HCT116 (cell line): ENCODE data around the gene ORC3. TPM values are rescaled to one million over a fixed set of nuclear protein-coding genes. Genes with fewer than 3 reads are reported as not detected.

Experiments
- ATAC-seq: fragments of 200-7000 bp; cut with Tn5 transposase; 2 replicates; pipeline ENCODE4 v1.9.1; 2020; ENCODE audit warnings: mild to moderate bottlenecking, moderate library complexity
- BruUV-seq: library from RNA; stranded (reverse); fragments of 400-500 nt; replicated peaks from 2 replicates; lab custom pipeline; 2021; lab: Mats Ljungman, UMichigan
- CTCF ChIA-PET: fragments of 300-600 bp; sonication (Branson Sonifier 250); formaldehyde crosslinking; loops from one replicate; lab custom pipeline; 2021; ENCODE audit warnings: antibody characterized with exemption; lab: Charles Lee
- POLR2A ChIA-PET: fragments of 300-600, 350-600 bp; sonication (Branson Sonifier 250); formaldehyde crosslinking; loops from one replicate; lab custom pipeline; 2021; ENCODE audit warnings: antibody characterized with exemption; lab: Charles Lee
- RAD21 ChIA-PET, 2 experiments: fragments of 300-600 bp; sonication (Branson Sonifier 250); formaldehyde crosslinking; loops; one replicate each; lab custom pipeline; 2023; ENCODE audit warnings: low total read pairs in 2 of 2; ENCODE audit not compliant: uncharacterized antibody in 2 of 2, unreplicated experiment in 2 of 2, low non-redundant PET in 1 of 2; lab: Charles Lee
- DNase-seq: peaks from one replicate; pipeline ENCODE4 v3.0.0-alpha.2; 2010; ENCODE audit warnings: low read depth, low spot score
- H2AFZ ChIP-seq: fragments of 200-600 bp; shearing (Covaris generic), sonication (generic); 2 replicates; pipeline ENCODE4 v1.6.1; 2017; ENCODE audit warnings: low read depth, mixed run types, mixed read lengths, antibody characterized with exemption, low read length; ENCODE audit not compliant: poor library complexity, severe bottlenecking
- H3K27ac ChIP-seq: 2 replicates; pipeline ENCODE4 v1.5.1; 2012; ENCODE audit warnings: low read depth, low read length
- H3K27me3 ChIP-seq: fragments of 200-600 bp; sonication (generic); 2 replicates; pipeline ENCODE4 v1.6.1; 2016; ENCODE audit warnings: mixed run types, low read length, mixed read lengths; ENCODE audit not compliant: insufficient read depth
- H3K36me3 ChIP-seq, 2 experiments: fragments of 200-500 bp in 1 of 2; fragments of 200-600 bp in 1 of 2; sonication (Bioruptor generic) in 1 of 2; sonication (generic) in 1 of 2; 2 replicates each; pipeline versions ENCODE4 v1.5.1 to v1.6.1; 2014 to 2016; ENCODE audit warnings: low read length in 2 of 2, inconsistent platforms in 1 of 2, mixed read lengths in 1 of 2, mixed run types in 1 of 2; ENCODE audit not compliant: insufficient read depth in 2 of 2, control insufficient read depth in 1 of 2
- H3K4me1 ChIP-seq, 2 experiments: fragments of 200-600 bp in 1 of 2; sonication (generic) in 1 of 2; 2 replicates each; pipeline versions ENCODE4 v1.5.1 to v1.6.1; 2012 to 2017; ENCODE audit warnings: low read length in 2 of 2, inconsistent platforms in 1 of 2, mild to moderate bottlenecking in 1 of 2, mixed read lengths in 1 of 2, mixed run types in 1 of 2, moderate library complexity in 1 of 2; ENCODE audit not compliant: insufficient read depth in 2 of 2, control insufficient read depth in 1 of 2
- H3K4me2 ChIP-seq: fragments of 200-600 bp; sonication (generic); 2 replicates; pipeline ENCODE4 v1.6.1; 2017; ENCODE audit warnings: mixed run types, low read length, mixed read lengths
- H3K4me3 ChIP-seq, 2 experiments: fragments of 200-600 bp in 1 of 2; sonication (generic) in 1 of 2; replicated peaks in 1 of 2; 2 replicates each; pipeline ENCODE4 v1.5.1; 2011 to 2016; ENCODE audit warnings: low read length in 2 of 2, control low read depth in 1 of 2, low read depth in 1 of 2, mild to moderate bottlenecking in 1 of 2, mixed read lengths in 1 of 2, mixed run types in 1 of 2
- H3K79me2 ChIP-seq: fragments of 200-600 bp; sonication (generic); 2 replicates; pipeline ENCODE4 v1.6.1; 2017; ENCODE audit warnings: mild to moderate bottlenecking, mixed run types, low read length, moderate library complexity, mixed read lengths; ENCODE audit not compliant: insufficient read depth
- H3K9ac ChIP-seq: fragments of 200-600 bp; sonication (generic); 2 replicates; pipeline ENCODE4 v1.6.1; 2016; ENCODE audit warnings: low read length, mixed read lengths
- H3K9me2 ChIP-seq: fragments of 200-600 bp; sonication (generic), shearing (Covaris generic); 2 replicates; pipeline ENCODE4 v1.6.1; 2017; ENCODE audit warnings: mixed run types, mild to moderate bottlenecking, moderate library complexity; ENCODE audit not compliant: insufficient read depth
- H3K9me3 ChIP-seq, 2 experiments: fragments of 200-500 bp in 1 of 2; fragments of 200-600 bp in 1 of 2; sonication (Bioruptor generic) in 1 of 2; sonication (generic) in 1 of 2; 2 replicates each; pipeline ENCODE4 v1.6.1; 2014 to 2017; ENCODE audit warnings: low read length in 2 of 2, mixed read lengths in 2 of 2, inconsistent platforms in 1 of 2, low read depth in 1 of 2, mild to moderate bottlenecking in 1 of 2, mixed run types in 1 of 2, moderate library complexity in 1 of 2; ENCODE audit not compliant: control insufficient read depth in 1 of 2, insufficient read depth in 1 of 2
- H4K20me1 ChIP-seq: fragments of 200-600 bp; sonication (generic), shearing (Covaris generic); 2 replicates; pipeline ENCODE4 v1.6.1; 2017; ENCODE audit warnings: mixed run types, mild to moderate bottlenecking, moderate library complexity; ENCODE audit not compliant: insufficient read depth
- CBX3 ChIP-seq: IDR thresholded peaks from 2 replicates; pipeline ENCODE4 v1.6.1; 2012; ENCODE audit warnings: low read depth
- CEBPB ChIP-seq: IDR thresholded peaks from 2 replicates; pipeline ENCODE4 v1.6.1; 2012; ENCODE audit warnings: low read depth
- CTCF ChIP-seq, 3 experiments: fragments of 200-600 bp in 1 of 3; sonication (generic) in 1 of 3; IDR thresholded peaks in 2 of 3; conservative IDR thresholded peaks in 1 of 3; 2 replicates each; pipeline ENCODE4 v1.5.1; 2012 to 2017; ENCODE audit warnings: low read depth in 2 of 3, low read length in 2 of 3, antibody characterized with exemption in 1 of 3, borderline replicate concordance in 1 of 3, control low read depth in 1 of 3, mild to moderate bottlenecking in 1 of 3, mixed read lengths in 1 of 3, mixed run types in 1 of 3, moderate library complexity in 1 of 3; ENCODE audit not compliant: insufficient read depth in 1 of 3
- EGR1 ChIP-seq: IDR thresholded peaks from 2 replicates; pipeline ENCODE4 v1.6.1; 2012; ENCODE audit warnings: low read depth
- ELF1 ChIP-seq: IDR thresholded peaks from 2 replicates; pipeline ENCODE4 v1.6.1; 2012; ENCODE audit warnings: low read depth, borderline replicate concordance
- EZH2phosphoT487 ChIP-seq: fragments of 200-600 bp; IDR thresholded peaks from 2 replicates; pipeline ENCODE4 v1.6.1; 2018; ENCODE audit warnings: antibody characterized with exemption, borderline replicate concordance
- JUND ChIP-seq: IDR thresholded peaks from 2 replicates; pipeline ENCODE4 v1.6.1; 2012
- POLR2A ChIP-seq: IDR thresholded peaks from 2 replicates; pipeline ENCODE4 v1.7.0; 2011; ENCODE audit warnings: borderline replicate concordance; ENCODE audit not compliant: insufficient read depth, insufficient read length; ENCODE audit errors: extremely low read depth
- POLR2AphosphoS5 ChIP-seq: IDR thresholded peaks from 2 replicates; pipeline ENCODE4 v1.6.1; 2011; ENCODE audit warnings: mild to moderate bottlenecking, low read depth, low read length, moderate library complexity
- RAD21 ChIP-seq: IDR thresholded peaks from 2 replicates; pipeline ENCODE4 v1.6.1; 2012; ENCODE audit warnings: low read depth, mild to moderate bottlenecking
- SP1 ChIP-seq: IDR thresholded peaks from 2 replicates; pipeline ENCODE4 v1.6.1; 2012; ENCODE audit warnings: low read depth
- SRF ChIP-seq: IDR thresholded peaks from 2 replicates; pipeline ENCODE4 v1.6.1; 2012; ENCODE audit warnings: low read depth
- TCF7L2 ChIP-seq: IDR thresholded peaks from 2 replicates; pipeline ENCODE4 v1.7.0; 2011; ENCODE audit warnings: borderline replicate concordance, inconsistent platforms; ENCODE audit not compliant: insufficient read depth, insufficient read length; ENCODE audit errors: extremely low read depth
- ZFX ChIP-seq: fragments of 450-650 bp; IDR thresholded peaks from 2 replicates; pipeline ENCODE4 v1.6.1; 2017
- intact Hi-C: fragments of 100-400 bp; cut with micrococcal nuclease; formaldehyde crosslinking; loops from 2 replicates; pipeline ENCODE4 v1.10.0; 2022
- total RNA-seq: library from RNA; stranded (reverse); gene quantifications from one replicate; pipeline ENCODE4 v1.2.1, GENCODE V29; 2021; ENCODE audit not compliant: unreplicated experiment
- TF ChIP-seq, protein P1 (sequence below): IDR thresholded peaks from 2 replicates; pipeline ENCODE4 v1.6.1; 2011; ENCODE audit warnings: mild to moderate bottlenecking, low read length, moderate library complexity; ENCODE audit not compliant: insufficient replicate concordance; ENCODE audit errors: extremely low read depth

Gene ORC3
- total RNA-seq, 1 experiment from 2014 or later: 34.2 TPM

GRCh38 chr6:87653074-87653962, 63.4 kb downstream of the ORC3 start (continued):
- TF ChIP-seq TCF7L2 (no peak), ZFX (no peak), EGR1 (no peak), POLR2A (no peak), CTCF (IDR thresholded peaks at IDR 0.05 in 2 of 3, conservative IDR thresholded peaks at IDR 0.05 in 1 of 3; ENCODE audit: borderline replicate concordance in 1 of 3, insufficient read depth in 1 of 3, low read depth in 2 of 3, low read length in 2 of 3) (no peak), POLR2AphosphoS5 (no peak)
- TF ChIP-seq, protein P1, sequence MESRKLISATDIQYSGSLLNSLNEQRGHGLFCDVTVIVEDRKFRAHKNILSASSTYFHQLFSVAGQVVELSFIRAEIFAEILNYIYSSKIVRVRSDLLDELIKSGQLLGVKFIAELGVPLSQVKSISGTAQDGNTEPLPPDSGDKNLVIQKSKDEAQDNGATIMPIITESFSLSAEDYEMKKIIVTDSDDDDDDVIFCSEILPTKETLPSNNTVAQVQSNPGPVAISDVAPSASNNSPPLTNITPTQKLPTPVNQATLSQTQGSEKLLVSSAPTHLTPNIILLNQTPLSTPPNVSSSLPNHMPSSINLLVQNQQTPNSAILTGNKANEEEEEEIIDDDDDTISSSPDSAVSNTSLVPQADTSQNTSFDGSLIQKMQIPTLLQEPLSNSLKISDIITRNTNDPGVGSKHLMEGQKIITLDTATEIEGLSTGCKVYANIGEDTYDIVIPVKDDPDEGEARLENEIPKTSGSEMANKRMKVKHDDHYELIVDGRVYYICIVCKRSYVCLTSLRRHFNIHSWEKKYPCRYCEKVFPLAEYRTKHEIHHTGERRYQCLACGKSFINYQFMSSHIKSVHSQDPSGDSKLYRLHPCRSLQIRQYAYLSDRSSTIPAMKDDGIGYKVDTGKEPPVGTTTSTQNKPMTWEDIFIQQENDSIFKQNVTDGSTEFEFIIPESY: no peak
- TF ChIP-seq, all 23 proteins: peak for 0

GRCh38 chr6:87654122-87654521, 64.2 kb downstream of the ORC3 start:
- Histone ChIP-seq H3K4me3 (no peak overlapping the region), H3K9me3 (no peaks in the 10 kb centered on the region), H3K9me2 (no peaks in the 10 kb centered on the region), H3K9ac (no peak overlapping the region), H3K27me3 (no peaks in the 10 kb centered on the region), H3K4me2 (no peak overlapping the region), H3K4me1 (no peaks in the 10 kb centered on the region), H3K36me3 (peaks cover 3 to 10% of the 10 kb centered on the region in 2 experiments; a peak in 2 of 4 replicates), H4K20me1 (no peaks in the 10 kb centered on the region; the same call in 1 of the 2 replicates), H3K27ac (no peak overlapping the region), H3K79me2 (no peaks in the 10 kb centered on the region), H2AFZ (no peak overlapping the region)
- POLR2A ChIA-PET: no interaction called here
- CTCF ChIA-PET: no interaction called here
- no TSS peak for BruUV-seq
- intact Hi-C loops: no loop called here
- no peak for DNase-seq
- no peak for ATAC-seq
- RAD21 ChIA-PET: no interaction called here
- TF ChIP-seq EZH2phosphoT487 (no peak), CTCF (IDR thresholded peaks at IDR 0.05 in 2 of 3, conservative IDR thresholded peaks at IDR 0.05 in 1 of 3; ENCODE audit: borderline replicate concordance in 1 of 3, insufficient read depth in 1 of 3, low read depth in 2 of 3, low read length in 2 of 3) (no peak), ELF1 (no peak), SP1 (no peak), CBX3 (no peak), RAD21 (no peak), JUND (no peak), POLR2A (no peak), EGR1 (no peak), CEBPB (no peak), SRF (no peak)
